ENCODE results near the gene PROM2.

Gene PROM2

DNA sequence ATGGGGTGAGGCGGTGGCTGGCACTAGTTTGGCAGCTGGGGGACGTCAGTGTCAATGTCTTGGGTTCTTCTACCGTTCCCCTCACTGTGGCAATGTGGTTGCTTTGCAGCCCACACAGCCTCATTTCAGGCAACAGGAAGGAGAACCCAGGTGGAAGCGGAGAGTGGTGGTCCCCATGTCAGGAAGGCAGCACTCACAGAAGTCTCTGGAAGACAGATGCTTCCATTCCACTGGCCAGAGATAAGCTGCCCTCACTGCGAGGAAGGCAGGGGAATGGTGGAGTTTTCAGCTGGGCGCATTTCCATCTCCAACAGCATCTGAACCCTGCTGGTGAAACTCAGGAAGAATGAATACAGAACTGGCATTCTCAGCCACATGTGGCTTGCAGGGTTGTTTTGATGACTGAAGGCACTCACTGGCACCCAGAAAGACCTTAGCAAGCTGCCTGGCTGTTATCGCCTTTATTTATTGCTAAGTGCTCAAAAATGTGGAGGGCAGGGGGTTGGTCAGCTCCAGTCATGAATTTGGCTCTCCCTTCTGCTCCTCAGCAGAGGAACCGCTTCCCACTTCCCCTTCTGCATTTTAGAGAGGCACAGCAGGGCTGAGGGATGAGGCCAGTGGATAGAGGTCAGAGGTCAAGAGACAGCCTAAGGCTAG lies 42.3 kb downstream of the PROM2 start:
- Mint-ChIP-seq H3K27ac (no peak overlapping the region), H3K9me3 (no peaks in the 10 kb centered on the region), H3K4me3 (no peak overlapping the region), H3K27me3 (ENCODE audit: low read depth) (peaks cover 6% of the 10 kb centered on the region), H3K36me3 (ENCODE audit: low read depth) (no peaks in the 10 kb centered on the region), H3K4me1 (peaks cover 21% of the 10 kb centered on the region)
- TF ChIP-seq, protein P1, sequence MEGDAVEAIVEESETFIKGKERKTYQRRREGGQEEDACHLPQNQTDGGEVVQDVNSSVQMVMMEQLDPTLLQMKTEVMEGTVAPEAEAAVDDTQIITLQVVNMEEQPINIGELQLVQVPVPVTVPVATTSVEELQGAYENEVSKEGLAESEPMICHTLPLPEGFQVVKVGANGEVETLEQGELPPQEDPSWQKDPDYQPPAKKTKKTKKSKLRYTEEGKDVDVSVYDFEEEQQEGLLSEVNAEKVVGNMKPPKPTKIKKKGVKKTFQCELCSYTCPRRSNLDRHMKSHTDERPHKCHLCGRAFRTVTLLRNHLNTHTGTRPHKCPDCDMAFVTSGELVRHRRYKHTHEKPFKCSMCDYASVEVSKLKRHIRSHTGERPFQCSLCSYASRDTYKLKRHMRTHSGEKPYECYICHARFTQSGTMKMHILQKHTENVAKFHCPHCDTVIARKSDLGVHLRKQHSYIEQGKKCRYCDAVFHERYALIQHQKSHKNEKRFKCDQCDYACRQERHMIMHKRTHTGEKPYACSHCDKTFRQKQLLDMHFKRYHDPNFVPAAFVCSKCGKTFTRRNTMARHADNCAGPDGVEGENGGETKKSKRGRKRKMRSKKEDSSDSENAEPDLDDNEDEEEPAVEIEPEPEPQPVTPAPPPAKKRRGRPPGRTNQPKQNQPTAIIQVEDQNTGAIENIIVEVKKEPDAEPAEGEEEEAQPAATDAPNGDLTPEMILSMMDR (IDR thresholded peaks at IDR 0.05; ENCODE audit: unreplicated experiment in 3 of 3): no peak

DNA sequence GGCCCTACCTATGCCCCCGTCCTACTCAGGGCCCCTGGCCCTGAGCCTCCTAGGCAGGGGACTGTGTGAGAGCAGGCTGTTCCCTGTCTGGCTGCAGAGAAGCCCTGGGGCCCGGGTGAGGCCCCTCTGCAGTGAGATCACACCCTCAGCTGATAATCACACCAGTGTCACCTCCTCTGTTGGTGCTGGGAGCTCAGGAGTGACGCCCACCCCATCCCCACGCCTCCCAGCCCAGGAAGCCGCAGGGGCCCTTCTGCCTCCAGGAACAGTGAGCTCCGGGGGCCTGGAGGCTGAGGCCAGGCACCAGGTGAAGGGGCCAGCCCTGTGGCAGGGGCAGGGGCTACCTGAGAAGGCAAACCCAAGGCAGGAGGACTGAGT lies 42.9 kb downstream of the PROM2 start:
- Mint-ChIP-seq H3K4me3 (no peak overlapping the region), H3K27ac (no peak overlapping the region), H3K4me1 (peaks cover 21% of the 10 kb centered on the region), H3K9me3 (no peaks in the 10 kb centered on the region), H3K27me3 (ENCODE audit: low read depth) (peaks cover 10% of the 10 kb centered on the region), H3K36me3 (ENCODE audit: low read depth) (no peaks in the 10 kb centered on the region)
- TF ChIP-seq, protein P1 (IDR thresholded peaks at IDR 0.05; ENCODE audit: unreplicated experiment in 3 of 3): no peak

DNA sequence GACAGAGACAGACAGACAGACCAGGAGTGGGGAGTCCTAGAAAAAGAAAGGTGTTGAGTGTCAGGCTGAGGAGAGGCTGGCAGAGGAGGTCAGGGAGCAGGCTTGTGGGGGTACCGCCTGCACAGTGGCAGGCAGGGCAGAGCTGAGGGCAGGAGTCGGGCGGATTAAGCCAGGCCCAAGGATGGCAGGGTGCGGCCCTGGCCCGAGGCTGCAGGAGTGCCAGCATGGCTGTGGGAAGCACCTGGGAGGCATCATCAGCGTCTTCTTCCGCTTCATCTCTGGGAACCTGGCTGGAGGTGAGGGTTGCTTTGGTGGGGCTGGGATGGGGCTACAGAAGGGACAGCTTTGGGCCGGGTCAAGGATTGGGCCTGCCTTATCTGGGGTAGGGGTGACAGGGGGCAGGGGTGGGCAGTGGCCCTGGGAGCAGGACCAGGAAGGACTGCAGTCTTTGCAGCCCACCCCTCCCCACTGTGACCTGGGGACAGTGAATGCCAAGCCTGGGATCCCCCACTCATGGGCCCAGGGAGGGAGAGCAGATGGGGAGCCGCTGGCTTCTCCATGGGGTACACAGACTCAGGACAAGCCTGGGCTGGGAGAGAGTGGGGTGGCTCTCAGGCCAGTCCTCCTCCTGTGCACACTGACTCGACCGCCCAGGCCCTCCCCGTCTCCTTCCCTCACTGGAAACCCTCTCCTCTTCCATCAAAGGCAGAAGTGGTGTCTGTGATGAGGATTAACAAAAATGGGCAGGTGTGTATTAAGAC lies 43.6 kb downstream of the PROM2 start:
- Mint-ChIP-seq H3K27ac (no peak overlapping the region), H3K4me1 (peaks cover 21% of the 10 kb centered on the region), H3K9me3 (no peaks in the 10 kb centered on the region), H3K36me3 (ENCODE audit: low read depth) (no peaks in the 10 kb centered on the region), H3K27me3 (ENCODE audit: low read depth) (peaks cover 10% of the 10 kb centered on the region), H3K4me3 (no peak overlapping the region)
- TF ChIP-seq, protein P1 (IDR thresholded peaks at IDR 0.05; ENCODE audit: unreplicated experiment in 3 of 3): no peak

DNA sequence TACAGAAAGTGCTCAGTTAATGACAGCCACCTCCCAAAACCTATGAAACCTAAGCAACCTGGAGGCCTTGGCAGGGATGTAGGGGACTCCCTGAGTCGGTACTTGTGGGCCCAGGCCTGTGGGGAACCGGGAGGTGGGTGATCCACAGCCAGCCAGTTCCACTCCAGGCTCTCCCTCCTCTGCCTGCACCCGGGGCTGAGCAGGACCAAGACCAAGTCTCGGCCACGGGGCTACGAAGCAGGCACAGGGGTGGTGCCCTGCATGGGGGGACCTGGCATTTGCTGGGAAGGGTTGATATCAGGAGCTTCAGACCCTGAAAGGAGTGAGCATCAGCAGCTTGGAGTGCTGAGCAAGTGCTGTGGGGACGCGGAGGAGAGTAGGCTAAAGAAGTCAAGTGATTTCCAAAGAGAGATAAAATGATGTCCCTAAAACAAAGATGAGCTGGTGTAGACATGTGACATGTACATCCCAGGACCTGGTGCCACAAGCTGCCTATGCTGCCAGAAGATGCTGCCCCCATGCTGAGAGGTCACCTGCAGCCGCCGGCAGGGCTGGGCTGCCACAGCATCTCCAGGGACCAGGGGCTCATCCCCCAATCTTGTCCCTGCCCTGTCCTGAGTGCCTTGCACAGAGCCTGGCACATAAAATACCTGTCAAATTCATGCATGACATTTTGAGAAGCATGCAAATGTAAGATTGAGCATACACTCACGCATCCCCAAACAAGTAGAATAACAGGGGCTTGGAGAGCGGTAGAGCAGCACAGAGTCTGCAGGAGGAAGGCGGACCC lies 44.4 kb downstream of the PROM2 start:
- TF ChIP-seq, protein P1 (IDR thresholded peaks at IDR 0.05; ENCODE audit: unreplicated experiment in 3 of 3): no peak
- H3K4me1 Mint-ChIP-seq: peaks cover 19% of the 10 kb centered on the region
- no peak overlapping the region for H3K27ac Mint-ChIP-seq
- no peak overlapping the region for H3K4me3 Mint-ChIP-seq
- no peaks in the 10 kb centered on the region for H3K9me3 Mint-ChIP-seq
- H3K27me3 Mint-ChIP-seq (ENCODE audit: low read depth): peaks cover 10% of the 10 kb centered on the region
- H3K36me3 Mint-ChIP-seq (ENCODE audit: low read depth): no peaks in the 10 kb centered on the region

DNA sequence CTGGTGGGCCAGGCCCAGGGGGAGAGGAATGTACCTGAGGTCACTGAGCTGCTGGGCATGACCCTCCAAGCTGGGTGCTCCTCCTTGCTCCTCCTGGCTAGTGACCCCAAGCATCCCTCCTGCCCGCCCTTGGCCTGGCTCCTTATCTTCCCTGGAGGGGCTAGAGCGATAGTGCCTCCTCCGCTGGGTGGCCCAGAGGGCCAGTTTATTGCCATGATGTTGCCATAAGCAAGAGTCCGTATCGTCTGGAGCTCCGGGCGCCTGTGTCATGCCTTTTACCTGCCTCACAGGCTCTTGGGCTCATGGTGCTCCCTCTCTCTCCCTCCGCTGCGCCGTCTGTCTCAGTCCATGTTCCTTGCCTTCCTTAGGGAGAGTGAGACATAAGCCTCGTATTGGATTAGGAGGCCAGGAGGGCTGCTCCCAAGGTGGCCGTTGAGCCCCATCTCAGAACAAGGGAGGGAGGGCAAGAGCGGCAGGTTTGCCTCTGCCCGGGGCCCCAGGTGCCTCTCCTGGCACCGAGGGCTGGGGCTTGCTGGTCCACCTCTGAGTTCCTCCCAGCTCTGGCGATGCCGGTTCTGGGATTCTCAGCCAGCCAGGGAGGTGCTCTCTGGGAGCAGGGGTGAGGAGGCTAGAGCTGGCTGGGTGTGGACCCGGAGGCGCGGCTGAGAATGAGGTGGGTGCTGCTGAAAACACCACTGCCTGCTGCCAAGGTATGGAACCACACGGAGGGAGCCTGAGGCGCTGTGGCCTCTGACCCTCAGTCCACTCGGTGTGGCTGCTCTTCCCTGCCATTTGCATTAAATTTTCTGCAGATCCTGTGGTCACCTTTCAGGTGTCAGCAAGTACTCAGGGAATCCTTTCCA lies 45.5 kb downstream of the PROM2 start:
- no peaks in the 10 kb centered on the region for H3K36me3 Mint-ChIP-seq (ENCODE audit: low read depth)
- no peak overlapping the region for H3K4me3 Mint-ChIP-seq
- H3K27ac Mint-ChIP-seq: no peak overlapping the region
- H3K4me1 Mint-ChIP-seq: peaks cover 16% of the 10 kb centered on the region
- TF ChIP-seq, protein P1 (IDR thresholded peaks at IDR 0.05; ENCODE audit: unreplicated experiment in 3 of 3): no peak
- H3K27me3 Mint-ChIP-seq (ENCODE audit: low read depth): peaks cover 10% of the 10 kb centered on the region
- H3K9me3 Mint-ChIP-seq: no peaks in the 10 kb centered on the region
